ENCODE measurements around the gene ARIH1. TPM values are rescaled to one million over a fixed set of nuclear protein-coding genes. Genes with fewer than 3 reads are reported as not detected.
A peak's percentile ranks its signal among the peaks of the same experiment; 100 is the strongest.

ARIH1 gene
- total and polyA plus RNA-seq, 2 of the 8 experiments (the other 6 are each of a cell fraction or from before 2014, with no cell fraction given), result 32.7 to 179 TPM

DNA sequence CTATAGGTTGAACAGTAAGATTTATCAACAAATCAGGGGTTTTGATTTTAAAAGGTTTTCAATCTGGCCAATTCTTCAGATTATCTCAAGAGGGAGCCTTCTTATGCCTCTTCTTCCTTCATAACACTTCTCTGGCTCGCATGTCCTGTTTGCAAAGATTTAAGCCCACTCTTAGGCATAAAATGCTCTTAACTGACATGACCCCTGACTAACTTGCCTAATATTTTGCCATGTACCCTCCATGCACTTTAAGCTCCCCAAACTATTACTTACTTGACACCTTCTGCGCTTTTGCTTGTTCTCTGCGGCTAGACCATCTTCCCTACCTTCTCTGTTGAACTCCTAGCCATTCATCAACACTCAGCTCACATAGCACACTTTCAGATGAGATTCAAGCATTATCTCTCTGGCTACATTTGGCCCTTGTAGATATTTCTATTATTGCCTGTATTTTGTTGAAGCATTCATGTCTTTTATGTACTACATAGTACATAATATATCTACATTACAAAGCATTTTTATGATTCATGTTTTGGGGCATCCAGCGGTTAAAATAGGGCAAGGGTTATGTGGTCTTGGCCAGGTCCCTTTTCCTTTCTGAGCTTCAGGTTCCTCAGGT, 1.0 kb upstream of the ARIH1 start:
- Histone ChIP-seq H2BK12ac (ENCODE audit: low read depth, low read length) (no peak overlapping the region; the same call in 1 of the 2 replicates), H3K4me3 (ENCODE audit: extremely low read depth in 1 of 4, insufficient read depth in 2 of 4, low read depth in 3 of 4, low read length in 4 of 4) (peak overlapping the region; percentile 77 to 97 (median 90)), H4K20me1 (replicated peaks in 1 of 2; ENCODE audit: control insufficient read depth in 1 of 2, insufficient read depth in 2 of 2, low read length in 2 of 2) (peaks cover 6 to 7% of the 10 kb centered on the region in 2 experiments), H3K56ac (replicated peaks; ENCODE audit: insufficient read length, low read depth, low read length) (no peak overlapping the region), H3K27ac (ENCODE audit: low read depth, low read length) (peak overlapping the region; percentile 97), H3K9ac (replicated peaks in 1 of 4; ENCODE audit: extremely low read depth in 1 of 4, low read depth in 3 of 4, low read length in 3 of 4) (peak overlapping the region; percentile 67 to 98 (median 96); a peak in 6 of 7 replicates), H2BK5ac (ENCODE audit: low read depth, low read length) (peak overlapping the region; percentile 98; the same call in 1 of the 2 replicates), H3K14ac (ENCODE audit: insufficient read length) (no peak overlapping the region), H3K36me3 (ENCODE audit: control insufficient read depth in 2 of 4, insufficient read depth in 4 of 4, low read length in 3 of 4) (peaks cover 0 to 14% (median 0%) of the 10 kb centered on the region in 4 experiments; a peak in 1 of 8 replicates), H3K4me1 (replicated peaks in 1 of 4; ENCODE audit: control insufficient read depth in 3 of 4, insufficient read depth in 4 of 4, low read length in 3 of 4) (peaks cover 0 to 4% (median 2%) of the 10 kb centered on the region in 4 experiments; a peak in 2 of 7 replicates), H4K91ac (replicated peaks; ENCODE audit: insufficient read length, low read length) (no peak overlapping the region), H3K23me2 (ENCODE audit: low read depth, low read length) (peaks cover 3% of the 10 kb centered on the region), H2BK15ac (ENCODE audit: low read length) (no peak overlapping the region), H3K4me2 (ENCODE audit: insufficient read depth in 1 of 2, low read depth in 2 of 2, low read length in 2 of 2) (peak overlapping the region; percentile 60 to 75), H4K8ac (ENCODE audit: extremely low read depth, insufficient read depth, low read length) (no peak overlapping the region), H3K79me1 (ENCODE audit: low read depth, low read length) (no peaks in the 10 kb centered on the region), H3K79me2 (ENCODE audit: control insufficient read depth in 1 of 2, insufficient read depth in 2 of 2, low read length in 2 of 2) (peaks cover 22 to 36% of the 10 kb centered on the region in 2 experiments), H3K4ac (replicated peaks; ENCODE audit: insufficient read length, low read depth, low read length) (no peak overlapping the region), H3K27me3 (replicated peaks in 1 of 4; ENCODE audit: control insufficient read depth in 3 of 4, extremely low read depth in 1 of 4, insufficient read depth in 3 of 4, low read length in 3 of 4) (no peaks in the 10 kb centered on the region), H2BK120ac (replicated peaks; ENCODE audit: low read depth, low read length) (no peak overlapping the region), H3K23ac (ENCODE audit: insufficient read length) (no peak overlapping the region), H3K18ac (ENCODE audit: extremely low read depth, low read length) (no peak overlapping the region), H2AK5ac (ENCODE audit: low read depth, low read length) (no peak overlapping the region), H2AFZ (ENCODE audit: low read length) (peak overlapping the region; percentile 96; the same call in 1 of the 2 replicates), H4K5ac (ENCODE audit: insufficient read length, low read depth, low read length) (peak overlapping the region; percentile 24), H2BK20ac (ENCODE audit: low read length) (no peak overlapping the region), H3K9me3 (ENCODE audit: insufficient read depth in 2 of 2, low read depth in 1 of 2, low read length in 1 of 2) (no peaks in the 10 kb centered on the region)
- 70% methylated on average over 4 of the region's 4 CpGs; no CpG with 5 or more reads in 1 of the 2 experiments for WGBS, 2 experiments (ENCODE audit: extremely low coverage in 1 of 2, insufficient coverage in 1 of 2, insufficient read length in 1 of 2, insufficient replicate concordance in 2 of 2, low coverage in 1 of 2, low lambda C conversion rate in 2 of 2, missing lambda C conversion rate in 1 of 2)
- FAIRE-seq (no peak), DNase-seq (ENCODE audit: low read depth in 1 of 2, low spot score in 2 of 2) (no peak)
- ChIA-PET CTCF (ENCODE audit: partially characterized antibody) (interaction anchor here (0.6 to 1.2 kb wide), 4 partner anchors 10 to 208 kb away, joined by 3 to 5 read pairs (median 4); no protein-coding TSS in a partner anchor), POLR2A (ENCODE audit: partially characterized antibody) (interaction anchor here (0.6 to 1.5 kb wide), 17 partner anchors 8 to 214 kb away, joined by 3 to 7 read pairs (median 4); partner anchors contain the start of genes BBS4 and HIGD2B)
